ENCODE measurements around the gene CCHCR1. TPM values are rescaled to one million over a fixed set of nuclear protein-coding genes. Genes with fewer than 3 reads are reported as not detected.

CCHCR1 gene
- polyA plus RNA-seq, 1 donor (not counting 4 experiments of a cell fraction or from before 2014, with no cell fraction given), result 7.5 TPM

- H3K4me1 ChIP-seq (ENCODE audit: control insufficient read depth, extremely low read depth, insufficient read depth, low read length), result no peaks in the 10 kb centered on the region
- H3K27ac ChIP-seq (ENCODE audit: control insufficient read depth, insufficient read depth, low read length), result no peak overlapping the region
- DNase-seq (ENCODE audit: low read depth, low spot score) (no peak), FAIRE-seq (no peak)
- H3K9me3 ChIP-seq (ENCODE audit: control insufficient read depth, low read depth, low read length), result no peaks in the 10 kb centered on the region
- no peaks in the 10 kb centered on the region for H3K9me1 ChIP-seq (ENCODE audit: control insufficient read depth, extremely low read depth, insufficient read depth, low read length)
- no peak overlapping the region for H3K4me2 ChIP-seq (ENCODE audit: control insufficient read depth, extremely low read depth, insufficient read depth, low read depth, low read length)
- H4K20me1 ChIP-seq (ENCODE audit: control insufficient read depth, extremely low read depth, insufficient read depth, low read length), result no peaks in the 10 kb centered on the region
- H3K4me3 ChIP-seq (ENCODE audit: control insufficient read depth in 2 of 3, extremely low read depth in 1 of 3, insufficient read depth in 2 of 3, low read depth in 1 of 3, low read length in 3 of 3), result no peak overlapping the region
- TF ChIP-seq CTCF (optimal IDR thresholded peaks at IDR 0.05 in 1 of 3, IDR thresholded peaks at IDR 0.05 in 1 of 3, conservative IDR thresholded peaks at IDR 0.05 in 1 of 3; ENCODE audit: extremely low read depth in 1 of 3, insufficient read depth in 2 of 3, low read length in 3 of 3), result no peak
- no peak for TF ChIP-seq EZH2 (IDR thresholded peaks at IDR 0.05; ENCODE audit: low read length)
- H3K9ac ChIP-seq (ENCODE audit: control insufficient read depth, extremely low read depth, insufficient read depth, low read length), result no peak overlapping the region
- H2AFZ ChIP-seq (ENCODE audit: control insufficient read depth, low read length), result no peak overlapping the region
- H3K36me3 ChIP-seq (ENCODE audit: control insufficient read depth in 2 of 2, extremely low read depth in 1 of 2, insufficient read depth in 2 of 2, low read length in 2 of 2), result no peaks in the 10 kb centered on the region
- dilution Hi-C loops (cut with MboI; ENCODE audit: extremely low pct_ligation_motif_present, low sequenced_read_pairs), result no loop called here
- H3K27me3 ChIP-seq (ENCODE audit: control insufficient read depth, extremely low read depth, insufficient read depth, low read length), result no peaks in the 10 kb centered on the region
- no peaks in the 10 kb centered on the region for H3K79me2 ChIP-seq (ENCODE audit: control insufficient read depth, insufficient read depth, low read length)
Measured at GRCh38 chr6:31194061-31194834, 36.6 kb upstream of the CCHCR1 start.

- no peaks in the 10 kb centered on the region for H4K20me1 ChIP-seq (ENCODE audit: control insufficient read depth, extremely low read depth, insufficient read depth, low read length)
- no peak overlapping the region for H3K4me3 ChIP-seq (ENCODE audit: control insufficient read depth in 2 of 3, extremely low read depth in 1 of 3, insufficient read depth in 2 of 3, low read depth in 1 of 3, low read length in 3 of 3)
- FAIRE-seq, result no peak
- H3K27me3 ChIP-seq (ENCODE audit: control insufficient read depth, extremely low read depth, insufficient read depth, low read length), result no peaks in the 10 kb centered on the region
- DNase-seq (ENCODE audit: low read depth, low spot score), result no peak
- H3K9ac ChIP-seq (ENCODE audit: control insufficient read depth, extremely low read depth, insufficient read depth, low read length), result no peak overlapping the region
- no peaks in the 10 kb centered on the region for H3K9me3 ChIP-seq (ENCODE audit: control insufficient read depth, low read depth, low read length)
- no peaks in the 10 kb centered on the region for H3K4me1 ChIP-seq (ENCODE audit: control insufficient read depth, extremely low read depth, insufficient read depth, low read length)
- TF ChIP-seq CTCF (optimal IDR thresholded peaks at IDR 0.05 in 1 of 3, IDR thresholded peaks at IDR 0.05 in 1 of 3, conservative IDR thresholded peaks at IDR 0.05 in 1 of 3; ENCODE audit: extremely low read depth in 1 of 3, insufficient read depth in 2 of 3, low read length in 3 of 3), result peak in 1 of 3 experiments; percentile 20
- no peak for TF ChIP-seq EZH2 (IDR thresholded peaks at IDR 0.05; ENCODE audit: low read length)
- no peak overlapping the region for H3K4me2 ChIP-seq (ENCODE audit: control insufficient read depth, extremely low read depth, insufficient read depth, low read depth, low read length)
- no peaks in the 10 kb centered on the region for H3K36me3 ChIP-seq (ENCODE audit: control insufficient read depth in 2 of 2, extremely low read depth in 1 of 2, insufficient read depth in 2 of 2, low read length in 2 of 2)
- no peak overlapping the region for H3K27ac ChIP-seq (ENCODE audit: control insufficient read depth, insufficient read depth, low read length)
- dilution Hi-C loops (cut with MboI; ENCODE audit: extremely low pct_ligation_motif_present, low sequenced_read_pairs), result no loop called here
- H3K9me1 ChIP-seq (ENCODE audit: control insufficient read depth, extremely low read depth, insufficient read depth, low read length), result no peaks in the 10 kb centered on the region
- no peaks in the 10 kb centered on the region for H3K79me2 ChIP-seq (ENCODE audit: control insufficient read depth, insufficient read depth, low read length)
- no peak overlapping the region for H2AFZ ChIP-seq (ENCODE audit: control insufficient read depth, low read length)
Measured at GRCh38 chr6:31193206-31193605, 35.6 kb upstream of the CCHCR1 start.

Measured in keratinocyte (primary cell).